ENCODE data around the gene TBL1Y.

DNA sequence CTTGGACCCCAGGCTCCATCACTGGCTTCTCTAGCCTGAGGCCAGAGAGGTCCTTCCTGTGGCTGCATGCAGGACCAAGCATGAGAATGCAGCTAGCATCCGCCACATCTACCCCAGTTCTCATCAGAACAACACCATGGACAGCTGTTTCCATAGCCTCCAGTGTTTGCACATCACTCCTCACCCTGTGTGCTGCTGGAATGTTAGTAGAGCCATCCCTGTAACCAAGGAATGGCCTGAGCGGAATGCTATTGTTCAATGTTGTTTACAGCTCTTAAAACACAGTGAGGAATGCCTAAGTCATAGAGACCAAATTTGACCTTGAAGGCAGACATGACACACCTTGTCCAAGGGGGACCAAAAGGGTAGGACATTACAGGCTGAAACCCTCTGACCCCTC is 183.9 kb downstream of the TBL1Y start:
- TF ChIP-seq CTCF (IDR thresholded peaks at IDR 0.05) (no peak), EZH2 (IDR thresholded peaks at IDR 0.05; ENCODE audit: borderline replicate concordance, insufficient read depth, low read depth, low read length, poor library complexity, severe bottlenecking) (no peak)
